WTC11 (cell line): ENCODE measurements around the gene GAL. TPM values are rescaled to one million over a fixed set of nuclear protein-coding genes. Genes with fewer than 3 reads are reported as not detected.
A peak's percentile ranks its signal among the peaks of the same experiment; 100 is the strongest.

Experiments
- ATAC-seq: fragments of 200-7000 bp; cut with Tn5 transposase; 2 replicates; pipeline ENCODE4 v1.10.0; 2021; ENCODE audit warnings: mild to moderate bottlenecking, moderate library complexity
- CTCF ChIA-PET: fragments of 300-600 bp; sonication (Branson Sonifier 250); formaldehyde crosslinking; loops from one replicate; lab custom pipeline; 2021; ENCODE audit warnings: antibody characterized with exemption; lab: Charles Lee
- POLR2A ChIA-PET: fragments of 350-600 bp; sonication (Branson Sonifier 250); formaldehyde crosslinking; loops from one replicate; lab custom pipeline; 2021; ENCODE audit warnings: antibody characterized with exemption; lab: Charles Lee
- DNase-seq: peaks from one replicate; pipeline ENCODE4 v3.0.0; 2021; ENCODE audit warnings: low spot score
- H3K27ac Mint-ChIP-seq: 2 replicates; pipeline ENCODE4 v1.8.0; 2021; ENCODE audit warnings: mixed read lengths
- H3K27me3 Mint-ChIP-seq: 2 replicates; pipeline ENCODE4 v1.8.0; 2021; ENCODE audit warnings: low read depth, mild to moderate bottlenecking, moderate library complexity, mixed read lengths
- H3K36me3 Mint-ChIP-seq: 2 replicates; pipeline ENCODE4 v1.8.0; 2021; ENCODE audit warnings: mixed read lengths
- H3K4me1 Mint-ChIP-seq: 2 replicates; pipeline ENCODE4 v1.8.0; 2022; ENCODE audit warnings: mixed read lengths
- H3K4me3 Mint-ChIP-seq: 2 replicates; pipeline ENCODE4 v1.8.0; 2021; ENCODE audit warnings: mild to moderate bottlenecking, moderate library complexity, mixed read lengths
- H3K9me3 Mint-ChIP-seq: 2 replicates; pipeline ENCODE4 v1.8.0; 2021; ENCODE audit warnings: mixed read lengths
- ELF4 ChIP-seq: sonication (generic); formaldehyde crosslinking; IDR thresholded peaks from 2 replicates; pipeline ENCODE4 v1.8.1; 2022; ENCODE audit warnings: low read depth, mild to moderate bottlenecking, moderate library complexity, missing genetic modification reagents
- GABPB1 ChIP-seq: sonication (generic); formaldehyde crosslinking; IDR thresholded peaks from 2 replicates; pipeline ENCODE4 v1.8.1; 2023; ENCODE audit warnings: mild to moderate bottlenecking, missing genetic modification reagents
- JUN ChIP-seq: sonication (generic); formaldehyde crosslinking; IDR thresholded peaks from 2 replicates; pipeline ENCODE4 v1.8.0; 2023; ENCODE audit warnings: mild to moderate bottlenecking, missing genetic modification reagents
- NFATC4 ChIP-seq: fragments of 250-450 bp; sonication (Bioruptor Pico); IDR thresholded peaks from 2 replicates; pipeline ENCODE4 v1.9.0; 2021; ENCODE audit warnings: mild to moderate bottlenecking
- NR3C1 ChIP-seq: sonication (generic); formaldehyde crosslinking; conservative IDR thresholded peaks from 2 replicates; pipeline ENCODE4 v1.8.1; 2023; ENCODE audit warnings: low read depth, mild to moderate bottlenecking, missing genetic modification reagents
- SMAD3 ChIP-seq: sonication (generic); formaldehyde crosslinking; IDR thresholded peaks from 2 replicates; pipeline ENCODE4 v1.8.0; 2022; ENCODE audit warnings: missing genetic modification reagents, mild to moderate bottlenecking, borderline replicate concordance
- TP53 ChIP-seq: sonication (generic); formaldehyde crosslinking; IDR thresholded peaks from 2 replicates; pipeline ENCODE4 v1.8.1; 2023; ENCODE audit warnings: mild to moderate bottlenecking, missing genetic modification reagents
- ZBTB21 ChIP-seq: sonication (generic); formaldehyde crosslinking; IDR thresholded peaks from 2 replicates; pipeline ENCODE4 v1.8.1; 2023; ENCODE audit warnings: mild to moderate bottlenecking, missing genetic modification reagents, borderline replicate concordance
- ZNF263 ChIP-seq: sonication (generic); formaldehyde crosslinking; IDR thresholded peaks from 2 replicates; pipeline ENCODE4 v1.8.1; 2022; ENCODE audit warnings: low read depth, mild to moderate bottlenecking, moderate library complexity, missing genetic modification reagents
- ZNF396 ChIP-seq: fragments of 250-450 bp; sonication (Bioruptor Pico); IDR thresholded peaks from 2 replicates; pipeline ENCODE4 v1.8.0; 2021; ENCODE audit warnings: mild to moderate bottlenecking, moderate library complexity, borderline replicate concordance
- total RNA-seq: library from RNA; stranded (reverse); gene quantifications from 3 replicates; pipeline ENCODE4 v1.2.3, GENCODE V29; 2021
- TF ChIP-seq, protein P1 (sequence below): sonication (generic); formaldehyde crosslinking; IDR thresholded peaks from 2 replicates; pipeline ENCODE4 v1.8.0; 2022; ENCODE audit warnings: missing genetic modification reagents
- TF ChIP-seq, protein P2 (sequence below): fragments of 250-450 bp; sonication (Bioruptor Pico); IDR thresholded peaks from 2 replicates; pipeline ENCODE4 v1.9.0; 2021; ENCODE audit warnings: mild to moderate bottlenecking, borderline replicate concordance
- TF ChIP-seq, protein P3 (sequence below): sonication (generic); formaldehyde crosslinking; IDR thresholded peaks from 2 replicates; pipeline ENCODE4 v1.8.1; 2023; ENCODE audit warnings: mild to moderate bottlenecking, missing genetic modification reagents
- TF ChIP-seq, protein P4 (sequence below): sonication (generic); formaldehyde crosslinking; IDR thresholded peaks from 2 replicates; pipeline ENCODE4 v1.8.1; 2022; ENCODE audit warnings: mild to moderate bottlenecking, missing genetic modification reagents, moderate library complexity, borderline replicate concordance
- TF ChIP-seq, protein P5 (sequence below): sonication (generic); formaldehyde crosslinking; IDR thresholded peaks from 2 replicates; pipeline ENCODE4 v1.8.0; 2023; ENCODE audit warnings: missing genetic modification reagents
- TF ChIP-seq, protein P6 (sequence below): sonication (generic); formaldehyde crosslinking; IDR thresholded peaks from 2 replicates; pipeline ENCODE4 v1.8.1; 2023; ENCODE audit warnings: mild to moderate bottlenecking, missing genetic modification reagents, borderline replicate concordance
- TF ChIP-seq, protein P7 (sequence below): sonication (generic); formaldehyde crosslinking; IDR thresholded peaks from 2 replicates; pipeline ENCODE4 v1.8.0; 2022; ENCODE audit warnings: mild to moderate bottlenecking, missing genetic modification reagents

GAL gene
- total RNA-seq, 1 experiment from 2014 or later: 102 TPM

DNA sequence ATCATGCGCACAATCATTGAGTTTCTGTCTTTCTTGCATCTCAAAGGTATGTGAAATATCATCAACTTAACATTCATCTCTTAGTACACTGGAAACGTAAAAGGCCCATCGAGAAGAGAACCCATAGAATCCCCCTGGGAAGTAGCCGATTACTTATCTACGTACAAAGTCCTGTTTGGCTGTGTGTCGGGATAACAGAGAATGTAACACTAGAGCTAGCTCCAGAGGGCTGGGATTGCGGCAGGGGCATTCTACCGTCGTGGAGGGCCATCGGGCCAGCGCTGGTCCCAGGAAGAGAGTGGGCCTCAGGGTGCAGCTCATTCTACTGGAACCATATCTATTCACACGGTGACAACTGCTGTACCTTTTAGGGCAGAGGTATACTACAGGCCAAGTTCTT lies 4.5 kb downstream of the GAL start (continued):
- TF ChIP-seq, protein P1, sequence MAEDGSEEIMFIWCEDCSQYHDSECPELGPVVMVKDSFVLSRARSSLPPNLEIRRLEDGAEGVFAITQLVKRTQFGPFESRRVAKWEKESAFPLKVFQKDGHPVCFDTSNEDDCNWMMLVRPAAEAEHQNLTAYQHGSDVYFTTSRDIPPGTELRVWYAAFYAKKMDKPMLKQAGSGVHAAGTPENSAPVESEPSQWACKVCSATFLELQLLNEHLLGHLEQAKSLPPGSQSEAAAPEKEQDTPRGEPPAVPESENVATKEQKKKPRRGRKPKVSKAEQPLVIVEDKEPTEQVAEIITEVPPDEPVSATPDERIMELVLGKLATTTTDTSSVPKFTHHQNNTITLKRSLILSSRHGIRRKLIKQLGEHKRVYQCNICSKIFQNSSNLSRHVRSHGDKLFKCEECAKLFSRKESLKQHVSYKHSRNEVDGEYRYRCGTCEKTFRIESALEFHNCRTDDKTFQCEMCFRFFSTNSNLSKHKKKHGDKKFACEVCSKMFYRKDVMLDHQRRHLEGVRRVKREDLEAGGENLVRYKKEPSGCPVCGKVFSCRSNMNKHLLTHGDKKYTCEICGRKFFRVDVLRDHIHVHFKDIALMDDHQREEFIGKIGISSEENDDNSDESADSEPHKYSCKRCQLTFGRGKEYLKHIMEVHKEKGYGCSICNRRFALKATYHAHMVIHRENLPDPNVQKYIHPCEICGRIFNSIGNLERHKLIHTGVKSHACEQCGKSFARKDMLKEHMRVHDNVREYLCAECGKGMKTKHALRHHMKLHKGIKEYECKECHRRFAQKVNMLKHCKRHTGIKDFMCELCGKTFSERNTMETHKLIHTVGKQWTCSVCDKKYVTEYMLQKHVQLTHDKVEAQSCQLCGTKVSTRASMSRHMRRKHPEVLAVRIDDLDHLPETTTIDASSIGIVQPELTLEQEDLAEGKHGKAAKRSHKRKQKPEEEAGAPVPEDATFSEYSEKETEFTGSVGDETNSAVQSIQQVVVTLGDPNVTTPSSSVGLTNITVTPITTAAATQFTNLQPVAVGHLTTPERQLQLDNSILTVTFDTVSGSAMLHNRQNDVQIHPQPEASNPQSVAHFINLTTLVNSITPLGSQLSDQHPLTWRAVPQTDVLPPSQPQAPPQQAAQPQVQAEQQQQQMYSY (CRISPR knock-in tag): no peak
- TF ChIP-seq GABPB1 (no peak), SMAD3 (CRISPR knock-in tag) (no peak), TP53 (CRISPR knock-in tag) (no peak), ELF4 (no peak), JUN (CRISPR knock-in tag) (no peak)
- TF ChIP-seq, protein P2, sequence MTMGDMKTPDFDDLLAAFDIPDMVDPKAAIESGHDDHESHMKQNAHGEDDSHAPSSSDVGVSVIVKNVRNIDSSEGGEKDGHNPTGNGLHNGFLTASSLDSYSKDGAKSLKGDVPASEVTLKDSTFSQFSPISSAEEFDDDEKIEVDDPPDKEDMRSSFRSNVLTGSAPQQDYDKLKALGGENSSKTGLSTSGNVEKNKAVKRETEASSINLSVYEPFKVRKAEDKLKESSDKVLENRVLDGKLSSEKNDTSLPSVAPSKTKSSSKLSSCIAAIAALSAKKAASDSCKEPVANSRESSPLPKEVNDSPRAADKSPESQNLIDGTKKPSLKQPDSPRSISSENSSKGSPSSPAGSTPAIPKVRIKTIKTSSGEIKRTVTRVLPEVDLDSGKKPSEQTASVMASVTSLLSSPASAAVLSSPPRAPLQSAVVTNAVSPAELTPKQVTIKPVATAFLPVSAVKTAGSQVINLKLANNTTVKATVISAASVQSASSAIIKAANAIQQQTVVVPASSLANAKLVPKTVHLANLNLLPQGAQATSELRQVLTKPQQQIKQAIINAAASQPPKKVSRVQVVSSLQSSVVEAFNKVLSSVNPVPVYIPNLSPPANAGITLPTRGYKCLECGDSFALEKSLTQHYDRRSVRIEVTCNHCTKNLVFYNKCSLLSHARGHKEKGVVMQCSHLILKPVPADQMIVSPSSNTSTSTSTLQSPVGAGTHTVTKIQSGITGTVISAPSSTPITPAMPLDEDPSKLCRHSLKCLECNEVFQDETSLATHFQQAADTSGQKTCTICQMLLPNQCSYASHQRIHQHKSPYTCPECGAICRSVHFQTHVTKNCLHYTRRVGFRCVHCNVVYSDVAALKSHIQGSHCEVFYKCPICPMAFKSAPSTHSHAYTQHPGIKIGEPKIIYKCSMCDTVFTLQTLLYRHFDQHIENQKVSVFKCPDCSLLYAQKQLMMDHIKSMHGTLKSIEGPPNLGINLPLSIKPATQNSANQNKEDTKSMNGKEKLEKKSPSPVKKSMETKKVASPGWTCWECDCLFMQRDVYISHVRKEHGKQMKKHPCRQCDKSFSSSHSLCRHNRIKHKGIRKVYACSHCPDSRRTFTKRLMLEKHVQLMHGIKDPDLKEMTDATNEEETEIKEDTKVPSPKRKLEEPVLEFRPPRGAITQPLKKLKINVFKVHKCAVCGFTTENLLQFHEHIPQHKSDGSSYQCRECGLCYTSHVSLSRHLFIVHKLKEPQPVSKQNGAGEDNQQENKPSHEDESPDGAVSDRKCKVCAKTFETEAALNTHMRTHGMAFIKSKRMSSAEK (CRISPR knock-in tag): no peak
- TF ChIP-seq, protein P3, sequence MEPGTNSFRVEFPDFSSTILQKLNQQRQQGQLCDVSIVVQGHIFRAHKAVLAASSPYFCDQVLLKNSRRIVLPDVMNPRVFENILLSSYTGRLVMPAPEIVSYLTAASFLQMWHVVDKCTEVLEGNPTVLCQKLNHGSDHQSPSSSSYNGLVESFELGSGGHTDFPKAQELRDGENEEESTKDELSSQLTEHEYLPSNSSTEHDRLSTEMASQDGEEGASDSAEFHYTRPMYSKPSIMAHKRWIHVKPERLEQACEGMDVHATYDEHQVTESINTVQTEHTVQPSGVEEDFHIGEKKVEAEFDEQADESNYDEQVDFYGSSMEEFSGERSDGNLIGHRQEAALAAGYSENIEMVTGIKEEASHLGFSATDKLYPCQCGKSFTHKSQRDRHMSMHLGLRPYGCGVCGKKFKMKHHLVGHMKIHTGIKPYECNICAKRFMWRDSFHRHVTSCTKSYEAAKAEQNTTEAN (CRISPR knock-in tag): no peak
- TF ChIP-seq, protein P4, sequence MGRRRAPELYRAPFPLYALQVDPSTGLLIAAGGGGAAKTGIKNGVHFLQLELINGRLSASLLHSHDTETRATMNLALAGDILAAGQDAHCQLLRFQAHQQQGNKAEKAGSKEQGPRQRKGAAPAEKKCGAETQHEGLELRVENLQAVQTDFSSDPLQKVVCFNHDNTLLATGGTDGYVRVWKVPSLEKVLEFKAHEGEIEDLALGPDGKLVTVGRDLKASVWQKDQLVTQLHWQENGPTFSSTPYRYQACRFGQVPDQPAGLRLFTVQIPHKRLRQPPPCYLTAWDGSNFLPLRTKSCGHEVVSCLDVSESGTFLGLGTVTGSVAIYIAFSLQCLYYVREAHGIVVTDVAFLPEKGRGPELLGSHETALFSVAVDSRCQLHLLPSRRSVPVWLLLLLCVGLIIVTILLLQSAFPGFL: no peak
- TF ChIP-seq, protein P5, sequence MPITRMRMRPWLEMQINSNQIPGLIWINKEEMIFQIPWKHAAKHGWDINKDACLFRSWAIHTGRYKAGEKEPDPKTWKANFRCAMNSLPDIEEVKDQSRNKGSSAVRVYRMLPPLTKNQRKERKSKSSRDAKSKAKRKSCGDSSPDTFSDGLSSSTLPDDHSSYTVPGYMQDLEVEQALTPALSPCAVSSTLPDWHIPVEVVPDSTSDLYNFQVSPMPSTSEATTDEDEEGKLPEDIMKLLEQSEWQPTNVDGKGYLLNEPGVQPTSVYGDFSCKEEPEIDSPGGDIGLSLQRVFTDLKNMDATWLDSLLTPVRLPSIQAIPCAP (CRISPR knock-in tag): no peak

DNA sequence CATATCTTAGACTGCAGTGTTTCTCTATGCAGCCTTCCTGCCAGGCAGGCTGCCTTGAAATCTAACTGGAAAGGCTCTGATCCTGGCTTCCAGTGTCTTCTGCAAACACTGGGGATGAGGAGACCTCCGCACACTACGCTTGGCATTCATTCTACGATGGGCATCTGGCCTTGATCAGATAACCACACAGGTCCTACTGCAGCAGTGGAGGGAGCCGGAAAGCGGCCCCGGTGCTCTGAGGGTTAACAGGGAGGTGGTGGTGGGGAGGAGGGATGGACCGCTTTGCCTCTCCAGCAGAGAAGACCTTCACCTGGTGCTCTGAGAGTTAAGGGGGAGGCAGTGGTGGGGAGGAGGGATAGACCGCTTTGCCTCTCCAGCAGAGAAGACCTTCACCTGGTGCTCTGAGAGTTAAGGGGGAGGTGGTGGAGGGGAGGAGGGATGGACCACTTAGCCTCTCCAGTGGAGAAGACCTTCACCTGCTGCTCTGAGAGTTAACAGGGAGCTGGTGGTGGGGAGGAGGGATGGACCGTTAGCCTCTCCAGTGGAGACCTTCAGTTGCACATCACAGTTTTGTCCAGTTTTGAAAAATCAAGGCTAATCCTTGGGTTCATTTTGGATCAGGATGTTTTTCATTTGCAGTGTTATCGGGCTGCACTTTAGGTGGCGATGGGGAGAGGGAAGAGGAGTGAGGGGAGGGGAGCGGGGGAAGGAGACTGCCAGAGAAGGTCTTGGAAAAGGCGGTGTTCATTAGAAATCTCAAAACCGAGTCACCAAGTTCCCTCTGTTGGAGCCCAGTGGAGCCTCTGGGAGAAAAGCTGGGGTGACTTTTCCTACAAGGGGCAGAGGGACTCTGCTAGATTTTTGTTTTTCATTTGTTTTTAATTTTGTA lies 5.6 kb downstream of the GAL start:
- peaks cover 59% of the 10 kb centered on the region for H3K4me1 Mint-ChIP-seq

More for the DNA sequence above, 5.6 kb downstream of the GAL start:
- POLR2A ChIA-PET: interaction anchor here (0.7 kb wide), 1 partner anchor 58 kb away, joined by 3 read pairs; no protein-coding TSS in a partner anchor
- peaks cover 29% of the 10 kb centered on the region for H3K36me3 Mint-ChIP-seq
- peak; percentile 82; the same call in 1 of the 2 replicates for TF ChIP-seq ZNF263 (CRISPR knock-in tag)
- TF ChIP-seq, protein P6, sequence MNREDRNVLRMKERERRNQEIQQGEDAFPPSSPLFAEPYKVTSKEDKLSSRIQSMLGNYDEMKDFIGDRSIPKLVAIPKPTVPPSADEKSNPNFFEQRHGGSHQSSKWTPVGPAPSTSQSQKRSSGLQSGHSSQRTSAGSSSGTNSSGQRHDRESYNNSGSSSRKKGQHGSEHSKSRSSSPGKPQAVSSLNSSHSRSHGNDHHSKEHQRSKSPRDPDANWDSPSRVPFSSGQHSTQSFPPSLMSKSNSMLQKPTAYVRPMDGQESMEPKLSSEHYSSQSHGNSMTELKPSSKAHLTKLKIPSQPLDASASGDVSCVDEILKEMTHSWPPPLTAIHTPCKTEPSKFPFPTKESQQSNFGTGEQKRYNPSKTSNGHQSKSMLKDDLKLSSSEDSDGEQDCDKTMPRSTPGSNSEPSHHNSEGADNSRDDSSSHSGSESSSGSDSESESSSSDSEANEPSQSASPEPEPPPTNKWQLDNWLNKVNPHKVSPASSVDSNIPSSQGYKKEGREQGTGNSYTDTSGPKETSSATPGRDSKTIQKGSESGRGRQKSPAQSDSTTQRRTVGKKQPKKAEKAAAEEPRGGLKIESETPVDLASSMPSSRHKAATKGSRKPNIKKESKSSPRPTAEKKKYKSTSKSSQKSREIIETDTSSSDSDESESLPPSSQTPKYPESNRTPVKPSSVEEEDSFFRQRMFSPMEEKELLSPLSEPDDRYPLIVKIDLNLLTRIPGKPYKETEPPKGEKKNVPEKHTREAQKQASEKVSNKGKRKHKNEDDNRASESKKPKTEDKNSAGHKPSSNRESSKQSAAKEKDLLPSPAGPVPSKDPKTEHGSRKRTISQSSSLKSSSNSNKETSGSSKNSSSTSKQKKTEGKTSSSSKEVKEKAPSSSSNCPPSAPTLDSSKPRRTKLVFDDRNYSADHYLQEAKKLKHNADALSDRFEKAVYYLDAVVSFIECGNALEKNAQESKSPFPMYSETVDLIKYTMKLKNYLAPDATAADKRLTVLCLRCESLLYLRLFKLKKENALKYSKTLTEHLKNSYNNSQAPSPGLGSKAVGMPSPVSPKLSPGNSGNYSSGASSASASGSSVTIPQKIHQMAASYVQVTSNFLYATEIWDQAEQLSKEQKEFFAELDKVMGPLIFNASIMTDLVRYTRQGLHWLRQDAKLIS: no peak
- TF ChIP-seq, protein P7, sequence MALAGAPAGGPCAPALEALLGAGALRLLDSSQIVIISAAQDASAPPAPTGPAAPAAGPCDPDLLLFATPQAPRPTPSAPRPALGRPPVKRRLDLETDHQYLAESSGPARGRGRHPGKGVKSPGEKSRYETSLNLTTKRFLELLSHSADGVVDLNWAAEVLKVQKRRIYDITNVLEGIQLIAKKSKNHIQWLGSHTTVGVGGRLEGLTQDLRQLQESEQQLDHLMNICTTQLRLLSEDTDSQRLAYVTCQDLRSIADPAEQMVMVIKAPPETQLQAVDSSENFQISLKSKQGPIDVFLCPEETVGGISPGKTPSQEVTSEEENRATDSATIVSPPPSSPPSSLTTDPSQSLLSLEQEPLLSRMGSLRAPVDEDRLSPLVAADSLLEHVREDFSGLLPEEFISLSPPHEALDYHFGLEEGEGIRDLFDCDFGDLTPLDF (CRISPR knock-in tag): no peak
- no peak for TF ChIP-seq ZNF396 (CRISPR knock-in tag)
- TF ChIP-seq NR3C1: no peak
- TF ChIP-seq ZBTB21: no peak
- no peak for TF ChIP-seq NFATC4 (CRISPR knock-in tag)
- TF ChIP-seq, all 79 proteins: peak for 1
- H3K4me3 Mint-ChIP-seq: peak overlapping the region; percentile 46
- ATAC-seq (no peak), DNase-seq (no peak)
- no peak overlapping the region for H3K27ac Mint-ChIP-seq
- CTCF ChIA-PET: no interaction called here
- H3K9me3 Mint-ChIP-seq: 0 out of 2 replicates have a peak, but pooled peaks cover 2% of the 10 kb centered on the region
- H3K27me3 Mint-ChIP-seq: peaks cover 17% of the 10 kb centered on the region
